H9 (cell line): Measurements from ENCODE around the gene DDRGK1. TPM values are rescaled to one million over a fixed set of nuclear protein-coding genes. Genes with fewer than 3 reads are reported as not detected.
A peak's percentile ranks its signal among the peaks of the same experiment; 100 is the strongest.

Experiments used
- DNase-seq: peaks from one replicate; pipeline ENCODE4 v3.0.0-alpha.2; 2017
- H2AFZ ChIP-seq: one replicate; pipeline ENCODE4 v1.6.1; 2013; ENCODE audit warnings: mild to moderate bottlenecking, low read length, control low read depth, moderate library complexity
- H2AK5ac ChIP-seq: 2 replicates; pipeline ENCODE4 v1.6.1; 2013; ENCODE audit warnings: low read length, control low read depth, mixed read lengths; ENCODE audit not compliant: insufficient read length
- H2BK120ac ChIP-seq: one replicate; pipeline ENCODE4 v1.6.1; 2013; ENCODE audit warnings: low read depth, mild to moderate bottlenecking, low read length, control low read depth, inconsistent platforms; ENCODE audit not compliant: poor library complexity, severe bottlenecking
- H2BK12ac ChIP-seq: 2 replicates; pipeline ENCODE4 v1.6.1; 2013; ENCODE audit warnings: low read length, control low read depth, mixed read lengths, low read depth; ENCODE audit not compliant: insufficient read length
- H2BK15ac ChIP-seq: 2 replicates; pipeline ENCODE4 v1.6.1; 2013; ENCODE audit warnings: low read depth, low read length, control low read depth
- H2BK20ac ChIP-seq: one replicate; pipeline ENCODE4 v1.6.1; 2013; ENCODE audit warnings: low read depth, mild to moderate bottlenecking, low read length, control low read depth, inconsistent platforms; ENCODE audit not compliant: poor library complexity, severe bottlenecking
- H2BK5ac ChIP-seq: 2 replicates; pipeline ENCODE4 v1.6.1; 2013; ENCODE audit warnings: low read length, control low read depth, mixed read lengths; ENCODE audit not compliant: insufficient read length
- H3K14ac ChIP-seq: 2 replicates; pipeline ENCODE4 v1.6.1; 2013; ENCODE audit warnings: low read length, control low read depth; ENCODE audit not compliant: insufficient read depth
- H3K18ac ChIP-seq: 2 replicates; pipeline ENCODE4 v1.6.1; 2013; ENCODE audit warnings: low read depth, mild to moderate bottlenecking, mixed read lengths, low read length, control low read depth; ENCODE audit not compliant: insufficient read length
- H3K23ac ChIP-seq: 2 replicates; pipeline ENCODE4 v1.6.1; 2013; ENCODE audit warnings: low read length, control low read depth, mixed read lengths, low read depth; ENCODE audit not compliant: insufficient read length
- H3K23me2 ChIP-seq: 2 replicates; pipeline ENCODE4 v1.6.1; 2013; ENCODE audit warnings: low read depth, mild to moderate bottlenecking, mixed read lengths, low read length, control low read depth; ENCODE audit not compliant: insufficient read length, poor library complexity, severe bottlenecking
- H3K27ac ChIP-seq: 2 replicates; pipeline ENCODE4 v1.5.1; 2013; ENCODE audit warnings: low read length, control low read depth, mixed read lengths, low read depth; ENCODE audit not compliant: insufficient read length
- H3K27me3 ChIP-seq: 2 replicates; pipeline ENCODE4 v1.6.1; 2013; ENCODE audit warnings: low read length, control low read depth, inconsistent platforms; ENCODE audit not compliant: insufficient read depth
- H3K4ac ChIP-seq: 2 replicates; pipeline ENCODE4 v1.6.1; 2013; ENCODE audit warnings: low read depth, mild to moderate bottlenecking, control low read depth, inconsistent platforms, low read length, moderate library complexity
- H3K4me1 ChIP-seq: 2 replicates; pipeline ENCODE4 v1.6.1; 2013; ENCODE audit warnings: low read length, control low read depth, inconsistent platforms; ENCODE audit not compliant: insufficient read depth
- H3K4me2 ChIP-seq: 2 replicates; pipeline ENCODE4 v1.6.1; 2013; ENCODE audit warnings: low read length, control low read depth, mixed read lengths; ENCODE audit not compliant: insufficient read length, insufficient read depth
- H3K56ac ChIP-seq: 2 replicates; pipeline ENCODE4 v1.6.1; 2013; ENCODE audit warnings: low read depth, mild to moderate bottlenecking, mixed read lengths, low read length, control low read depth; ENCODE audit not compliant: insufficient read length
- H3K79me1 ChIP-seq: 2 replicates; pipeline ENCODE4 v1.6.1; 2013; ENCODE audit warnings: low read depth, mild to moderate bottlenecking, moderate library complexity, low read length, control low read depth, inconsistent platforms; ENCODE audit not compliant: insufficient read depth, poor library complexity, severe bottlenecking
- H3K79me2 ChIP-seq: 2 replicates; pipeline ENCODE4 v1.6.1; 2013; ENCODE audit warnings: low read length, control low read depth, inconsistent platforms; ENCODE audit not compliant: insufficient read depth
- H3K9ac ChIP-seq: 2 replicates; pipeline ENCODE4 v1.6.1; 2013; ENCODE audit warnings: low read length, control low read depth, mixed read lengths; ENCODE audit not compliant: insufficient read length; ENCODE audit errors: extremely low read depth
- H3K9me3 ChIP-seq: one replicate; pipeline ENCODE4 v1.6.1; 2013; ENCODE audit warnings: low read depth, low read length, inconsistent platforms; ENCODE audit not compliant: control insufficient read depth
- H3T11ph ChIP-seq: one replicate; pipeline ENCODE4 v1.6.1; 2013; ENCODE audit warnings: mild to moderate bottlenecking, low read length, control low read depth, inconsistent platforms
- H4K20me1 ChIP-seq: one replicate; pipeline ENCODE4 v1.6.1; 2013; ENCODE audit not compliant: control insufficient read depth, insufficient read length, insufficient read depth
- H4K5ac ChIP-seq: 2 replicates; pipeline ENCODE4 v1.6.1; 2013; ENCODE audit warnings: low read depth, mild to moderate bottlenecking, mixed read lengths, low read length, control low read depth; ENCODE audit not compliant: insufficient read length
- H4K8ac ChIP-seq: replicated peaks from 2 replicates; pipeline ENCODE4 v1.6.1; 2013; ENCODE audit warnings: low read length, control low read depth, mixed read lengths, low read depth; ENCODE audit not compliant: insufficient read length
- H4K91ac ChIP-seq: 2 replicates; pipeline ENCODE4 v1.6.1; 2013; ENCODE audit warnings: low read depth, mild to moderate bottlenecking, moderate library complexity, mixed read lengths, low read length, control low read depth; ENCODE audit not compliant: insufficient read length
- H3K27ac Mint-ChIP-seq, 3 experiments: 2 replicates in 2 of 3; 3 replicates in 1 of 3; pipeline ENCODE4 v1.8.0; 2020 to 2021; ENCODE audit warnings: mixed read lengths in 3 of 3, mild to moderate bottlenecking in 1 of 3, moderate library complexity in 1 of 3
- H3K27me3 Mint-ChIP-seq: 2 replicates; pipeline ENCODE4 v1.8.0; 2021; ENCODE audit warnings: low read depth, mild to moderate bottlenecking, moderate library complexity, mixed read lengths
- H3K36me3 Mint-ChIP-seq, 3 experiments: 2 replicates in 2 of 3; 3 replicates in 1 of 3; pipeline ENCODE4 v1.8.0; 2020 to 2021; ENCODE audit warnings: low read depth in 3 of 3, mixed read lengths in 3 of 3; ENCODE audit not compliant: insufficient read depth in 1 of 3
- H3K4me1 Mint-ChIP-seq, 2 experiments: 2 replicates each; pipeline ENCODE4 v1.8.0; 2020; ENCODE audit warnings: mixed read lengths in 2 of 2
- H3K4me3 Mint-ChIP-seq, 2 experiments: 2 replicates in 1 of 2; 3 replicates in 1 of 2; pipeline ENCODE4 v1.8.0; 2020 to 2021; ENCODE audit warnings: mild to moderate bottlenecking in 2 of 2, mixed read lengths in 2 of 2, moderate library complexity in 1 of 2
- H3K9me3 Mint-ChIP-seq, 2 experiments: 2 replicates in 1 of 2; 3 replicates in 1 of 2; pipeline ENCODE4 v1.8.0; 2020; ENCODE audit warnings: mild to moderate bottlenecking in 2 of 2, mixed read lengths in 2 of 2, moderate library complexity in 1 of 2
- WGBS: extraction: QIAGEN DNeasy Blood & Tissue Kit; methylation state at CpG from one replicate; pipeline ENCODE4 v1.1.7; 2013; ENCODE audit warnings: missing lambda C conversion rate, low lambda C conversion rate, mixed read lengths; ENCODE audit not compliant: insufficient read length; ENCODE audit errors: extremely low coverage; 5-methylcytosine and 5-hydroxymethylcytosine counted together
- total RNA-seq: library from RNA; stranded (reverse); gene quantifications from 2 replicates; pipeline ENCODE4 v1.2.1, GENCODE V29; 2021
- TF ChIP-seq, protein P1 (sequence below): fragments of 200-600 bp; sonication (generic); conservative IDR thresholded peaks from 3 replicates; pipeline ENCODE4 v1.8.0; 2021; ENCODE audit warnings: antibody characterized with exemption, mild to moderate bottlenecking

Gene DDRGK1
- total RNA-seq, 1 experiment from 2014 or later = 58.1 TPM

- peaks cover 12 to 21% of the 10 kb centered on the region in 2 experiments for H3K4me1 Mint-ChIP-seq
- no peak overlapping the region for H4K91ac ChIP-seq
- H4K8ac ChIP-seq = no peak overlapping the region
- no peak overlapping the region for H3T11ph ChIP-seq
- no peak overlapping the region for H2BK20ac ChIP-seq
- peaks cover 2% of the 10 kb centered on the region; the same call in 1 of the 2 replicates for H3K4me1 ChIP-seq
- H2AK5ac ChIP-seq = no peak overlapping the region
- H2BK12ac ChIP-seq = no peak overlapping the region
- H3K4me3 Mint-ChIP-seq = peak overlapping the region in 1 of 2 experiments; percentile 1; a peak in 1 of 5 replicates
- H3K27me3 ChIP-seq = no peaks in the 10 kb centered on the region
- peak overlapping the region in 2 of 3 experiments; percentile 78 to 93; a peak in 5 of 7 replicates for H3K27ac Mint-ChIP-seq
- no CpG with 5 or more reads among the region's 14 CpGs for WGBS
- no peaks in the 10 kb centered on the region for H3K27me3 Mint-ChIP-seq
- no peaks in the 10 kb centered on the region for H3K79me1 ChIP-seq
- DNase-seq = no peak
- H4K20me1 ChIP-seq = no peaks in the 10 kb centered on the region
- H3K36me3 Mint-ChIP-seq = peaks cover 5 to 21% (median 7%) of the 10 kb centered on the region in 3 experiments; a peak in 4 of 7 replicates
- H3K23me2 ChIP-seq = peaks cover 9% of the 10 kb centered on the region
- H2BK5ac ChIP-seq = no peak overlapping the region
- H3K9me3 Mint-ChIP-seq = no peaks in the 10 kb centered on the region; a peak in 1 of 5 replicates
- no peak overlapping the region for H3K23ac ChIP-seq
- no peak overlapping the region for H3K4me2 ChIP-seq
- H2AFZ ChIP-seq = no peak overlapping the region
- no peak overlapping the region for H3K18ac ChIP-seq
- H3K56ac ChIP-seq = no peak overlapping the region
- no peak overlapping the region for H3K27ac ChIP-seq
- H3K4ac ChIP-seq = no peak overlapping the region
- H3K79me2 ChIP-seq = peaks cover 10% of the 10 kb centered on the region; the same call in 1 of the 2 replicates
- TF ChIP-seq, protein P1, sequence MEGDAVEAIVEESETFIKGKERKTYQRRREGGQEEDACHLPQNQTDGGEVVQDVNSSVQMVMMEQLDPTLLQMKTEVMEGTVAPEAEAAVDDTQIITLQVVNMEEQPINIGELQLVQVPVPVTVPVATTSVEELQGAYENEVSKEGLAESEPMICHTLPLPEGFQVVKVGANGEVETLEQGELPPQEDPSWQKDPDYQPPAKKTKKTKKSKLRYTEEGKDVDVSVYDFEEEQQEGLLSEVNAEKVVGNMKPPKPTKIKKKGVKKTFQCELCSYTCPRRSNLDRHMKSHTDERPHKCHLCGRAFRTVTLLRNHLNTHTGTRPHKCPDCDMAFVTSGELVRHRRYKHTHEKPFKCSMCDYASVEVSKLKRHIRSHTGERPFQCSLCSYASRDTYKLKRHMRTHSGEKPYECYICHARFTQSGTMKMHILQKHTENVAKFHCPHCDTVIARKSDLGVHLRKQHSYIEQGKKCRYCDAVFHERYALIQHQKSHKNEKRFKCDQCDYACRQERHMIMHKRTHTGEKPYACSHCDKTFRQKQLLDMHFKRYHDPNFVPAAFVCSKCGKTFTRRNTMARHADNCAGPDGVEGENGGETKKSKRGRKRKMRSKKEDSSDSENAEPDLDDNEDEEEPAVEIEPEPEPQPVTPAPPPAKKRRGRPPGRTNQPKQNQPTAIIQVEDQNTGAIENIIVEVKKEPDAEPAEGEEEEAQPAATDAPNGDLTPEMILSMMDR = no peak
- H2BK15ac ChIP-seq = no peak overlapping the region
- H3K9ac ChIP-seq = no peak overlapping the region
- no peaks in the 10 kb centered on the region for H3K9me3 ChIP-seq
- no peak overlapping the region for H4K5ac ChIP-seq
- no peak overlapping the region for H2BK120ac ChIP-seq
- H3K14ac ChIP-seq = no peak overlapping the region
Measured at GRCh38 chr20:3163099-3164042, 41.1 kb downstream of the DDRGK1 start.
